Stimulated activated CD4-positive, alpha-beta T cell treated with anti-CD3 and anti-CD28 coated beads, Interleukin-15, amount 100 ng/mL, for 24 hours (primary cell): Measurements from ENCODE around the gene MS4A1.
A peak's percentile ranks its signal among the peaks of the same experiment; 100 is the strongest.
"Not testable (repeated sequence)": the region's sequence is repeated elsewhere in the genome, so short reads cannot be mapped to it uniquely, and the experiment has no call there.

ENCODE experiments used
- DNase-seq: peaks from one replicate; pipeline ENCODE4 v3.0.0-alpha.2; 2020

The MS4A1 gene

DNA sequence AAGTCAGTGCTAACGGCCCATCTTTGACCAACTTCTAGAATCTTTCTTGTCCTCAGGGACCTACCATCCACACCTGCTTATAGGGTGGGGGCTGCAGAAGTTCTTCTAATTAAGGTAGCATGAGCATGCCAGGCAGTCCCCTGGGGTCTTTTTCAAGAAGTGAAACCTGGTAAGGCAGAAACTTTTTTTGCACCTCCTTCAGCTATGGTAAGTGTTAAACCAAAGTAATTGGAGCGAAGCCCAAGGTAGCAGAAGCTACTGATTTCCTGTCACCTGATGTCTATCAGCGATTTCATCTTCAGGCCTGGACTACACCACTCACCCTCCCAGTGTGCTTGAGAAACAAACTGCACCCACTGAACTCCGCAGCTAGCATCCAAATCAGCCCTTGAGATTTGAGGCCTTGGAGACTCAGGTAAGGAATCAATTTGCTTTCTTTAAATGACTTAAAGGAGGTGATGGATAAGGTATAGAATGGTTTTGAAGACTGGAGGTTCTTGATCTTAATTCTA is at the start of gene MS4A1:
MS4A1 (plus strand) TSS at position 317 of the 512 bp plus-strand sequence. CDS start 6,528 bp downstream, outside the sequence.
- no peak for DNase-seq

- no peak for DNase-seq
These were observed 35.6 kb upstream of the MS4A1 start for GRCh38 chr11:60420015-60420414.

GRCh38 chr11:60422609-60423008 is 33.0 kb upstream of the MS4A1 start:
- no peak for DNase-seq

DNA sequence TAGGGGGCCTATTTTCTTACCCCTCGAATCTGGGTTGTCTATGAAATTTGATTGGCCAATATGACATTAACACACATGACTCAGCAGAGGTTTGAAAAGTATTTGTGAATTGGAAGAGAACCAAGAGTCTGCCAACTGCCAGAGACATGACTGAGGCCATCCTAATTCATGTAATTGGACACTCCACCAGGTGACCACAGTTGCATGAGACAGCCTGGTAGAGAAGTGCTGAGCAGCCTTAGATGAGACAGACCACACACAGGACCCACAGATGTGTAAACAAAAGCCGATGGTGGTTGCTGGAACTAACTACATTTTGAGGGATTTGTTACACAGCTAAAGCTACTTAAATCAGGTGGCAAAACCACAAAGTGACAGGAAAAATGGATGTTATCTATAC is 27.1 kb upstream of the MS4A1 start:
- no peak for DNase-seq

DNA sequence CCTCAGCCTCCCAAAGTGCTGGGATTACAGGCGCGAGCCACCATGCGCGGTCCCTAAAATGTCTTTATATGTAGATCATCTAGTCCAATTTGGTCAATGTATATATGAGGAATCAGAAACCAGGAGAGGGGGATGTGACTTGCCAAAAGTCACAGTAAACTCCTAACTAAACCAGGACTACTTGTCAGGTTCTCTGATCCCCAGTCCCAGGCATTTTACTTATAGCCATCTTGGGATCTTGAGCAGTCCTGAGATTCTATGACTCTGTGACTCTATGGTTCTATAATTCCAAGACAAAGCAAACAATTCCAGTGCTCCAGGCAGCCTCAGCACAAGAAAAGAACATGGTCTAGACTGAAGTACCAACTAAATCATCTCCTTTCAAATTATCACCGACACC is 26.4 kb upstream of the MS4A1 start, which contains the start of gene MS4A5:
MS4A5 (plus strand) TSS at position 301 of the 400 bp plus-strand sequence. CDS start 103 bp downstream, outside the sequence.
- DNase-seq = no peak

DNA sequence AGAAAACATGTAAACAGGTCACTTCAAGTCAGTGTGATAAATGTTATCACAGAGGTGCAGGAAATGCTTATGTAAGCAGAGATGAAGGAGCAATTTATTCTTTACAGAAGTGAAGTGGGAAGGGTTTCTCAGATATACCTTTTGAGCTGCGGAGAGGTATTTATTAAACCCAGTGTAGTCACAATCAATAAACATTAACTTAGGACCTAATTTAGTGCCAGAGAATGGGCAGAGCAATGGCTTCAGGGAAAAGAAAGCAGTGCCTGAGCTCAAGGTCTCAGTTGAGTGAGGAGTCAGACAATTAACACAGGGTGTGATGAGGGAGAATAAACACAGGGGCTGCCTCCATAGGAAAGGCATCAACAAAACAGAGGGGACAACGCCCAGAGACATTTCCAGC is 24.4 kb upstream of the MS4A1 start:
- no peak for DNase-seq

DNA sequence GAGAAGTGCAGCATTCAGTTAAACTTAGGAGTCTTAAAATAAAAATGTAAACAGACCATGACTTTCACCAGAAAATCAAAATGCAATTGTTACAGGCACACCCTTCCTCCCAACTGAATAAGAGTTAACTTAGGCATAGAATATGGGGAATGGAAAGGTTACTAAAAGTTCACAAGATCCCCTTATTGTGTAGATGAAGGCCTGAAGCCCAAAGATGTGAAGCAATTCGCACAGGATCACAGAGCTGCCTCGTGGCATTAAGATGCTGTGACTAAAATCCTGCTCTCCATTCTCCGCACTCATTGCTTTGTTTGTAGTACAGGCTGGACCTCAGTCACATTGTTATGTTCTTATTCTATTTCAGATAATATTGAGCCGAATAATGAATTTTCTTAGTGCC is 22.2 kb upstream of the MS4A1 start:
- no peak for DNase-seq

DNA sequence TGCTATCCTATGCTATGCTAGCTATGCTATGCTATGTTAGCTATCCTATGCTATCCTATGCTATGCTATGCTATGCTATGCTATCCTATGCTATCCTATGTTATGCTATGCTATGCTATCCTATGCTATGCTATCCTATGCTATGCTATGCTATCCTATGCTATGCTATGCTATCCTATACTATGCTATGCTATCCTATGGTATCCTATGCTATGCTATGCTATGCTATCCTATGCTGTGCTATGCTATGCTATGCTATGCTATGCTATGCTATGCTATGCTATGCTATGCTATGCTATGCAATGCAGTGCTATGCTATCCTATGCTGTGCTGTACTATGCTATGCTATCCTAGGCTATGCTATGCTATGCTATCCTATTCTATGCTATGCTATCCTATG is 8.6 kb upstream of the MS4A1 start:
- DNase-seq = no peak

GRCh38 chr11:60447846-60448245 is 7.8 kb upstream of the MS4A1 start:
- DNase-seq = no peak

DNA sequence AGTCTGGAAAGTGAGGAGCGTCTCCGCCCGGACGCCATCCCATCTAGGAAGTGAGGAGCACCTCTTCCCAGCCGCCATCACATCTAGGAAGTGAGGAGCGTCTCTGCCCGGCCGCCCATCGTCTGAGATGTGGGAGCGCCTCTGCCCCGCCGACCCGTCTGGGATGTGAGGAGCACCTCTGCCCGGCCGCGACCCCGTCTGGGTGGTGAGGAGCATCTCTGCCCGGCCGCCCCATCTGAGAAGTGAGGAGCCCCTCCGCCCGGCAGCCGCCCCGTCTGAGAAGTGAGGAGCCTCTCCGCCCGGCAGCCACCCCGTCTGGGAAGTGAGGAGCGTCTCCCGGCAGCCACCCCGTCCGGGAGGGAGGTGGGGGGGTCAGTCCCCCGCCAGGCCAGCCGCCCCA is 4.5 kb upstream of the MS4A1 start:
- DNase-seq = not testable (repeated sequence)

DNA sequence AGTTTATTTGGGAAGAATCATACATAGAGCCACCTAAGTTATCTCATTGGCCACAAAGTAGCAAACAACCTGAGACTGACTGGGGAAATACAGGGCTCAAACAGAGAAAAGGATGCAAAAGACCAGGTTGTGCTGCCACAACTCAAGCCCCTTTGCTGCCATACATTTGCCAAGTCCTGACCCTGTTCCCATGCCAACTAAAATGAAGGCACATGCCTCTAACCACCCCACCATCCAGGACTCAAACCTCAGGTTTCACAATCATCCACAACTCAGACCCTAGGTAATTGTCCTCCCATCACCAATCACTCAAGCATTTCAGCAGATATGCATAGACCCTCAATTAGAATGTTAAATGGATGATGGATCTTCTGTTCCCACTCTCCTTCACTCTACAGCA is 1.4 kb upstream of the MS4A1 start:
- DNase-seq = no peak

DNA sequence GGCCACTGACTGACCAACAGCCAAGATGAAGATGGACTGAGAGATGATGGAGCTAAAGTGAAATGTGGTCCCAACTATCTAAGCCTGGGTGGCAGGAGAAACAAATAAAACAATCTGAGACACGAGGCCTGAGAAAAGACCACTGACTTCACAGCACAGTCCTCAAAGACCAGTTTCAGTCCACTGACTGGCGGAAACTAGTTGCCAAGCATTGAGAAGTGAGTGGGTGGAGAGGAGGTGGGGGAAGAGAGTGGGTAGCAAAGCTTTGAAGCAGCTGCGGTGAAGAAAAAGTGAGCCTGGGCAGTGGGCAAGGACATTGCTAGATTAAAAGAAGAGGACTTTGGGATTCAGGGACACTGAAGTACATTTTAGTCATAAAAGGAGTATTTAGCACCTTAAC is 1.9 kb downstream of the MS4A1 start:
- DNase-seq = no peak

- no peak for DNase-seq
These were observed 3.7 kb downstream of the MS4A1 start for GRCh38 chr11:60459345-60459744.

- DNase-seq = no peak
These were observed 13.2 kb downstream of the MS4A1 start for GRCh38 chr11:60468829-60469228.

DNA sequence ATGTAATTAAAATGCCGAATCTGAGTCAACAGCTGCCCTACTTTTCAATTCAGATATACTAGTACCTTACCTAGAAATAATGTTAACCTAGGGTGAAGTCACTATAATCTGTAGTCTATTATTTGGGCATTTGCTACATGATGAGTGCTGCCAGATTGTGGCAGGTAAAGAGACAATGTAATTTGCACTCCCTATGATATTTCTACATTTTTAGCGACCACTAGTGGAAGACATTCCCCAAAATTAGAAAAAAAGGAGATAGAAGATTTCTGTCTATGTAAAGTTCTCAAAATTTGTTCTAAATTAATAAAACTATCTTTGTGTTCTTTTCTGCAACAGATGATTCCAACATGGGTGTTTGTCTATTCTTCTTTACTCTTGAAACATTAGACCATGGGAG is 14.1 kb downstream of the MS4A1 start:
- no peak for DNase-seq

- no peak for DNase-seq
These were observed 21.4 kb downstream of the MS4A1 start for GRCh38 chr11:60477035-60477445.

- no peak for DNase-seq
These were observed 26.7 kb downstream of the MS4A1 start for GRCh38 chr11:60482361-60482760.

DNA sequence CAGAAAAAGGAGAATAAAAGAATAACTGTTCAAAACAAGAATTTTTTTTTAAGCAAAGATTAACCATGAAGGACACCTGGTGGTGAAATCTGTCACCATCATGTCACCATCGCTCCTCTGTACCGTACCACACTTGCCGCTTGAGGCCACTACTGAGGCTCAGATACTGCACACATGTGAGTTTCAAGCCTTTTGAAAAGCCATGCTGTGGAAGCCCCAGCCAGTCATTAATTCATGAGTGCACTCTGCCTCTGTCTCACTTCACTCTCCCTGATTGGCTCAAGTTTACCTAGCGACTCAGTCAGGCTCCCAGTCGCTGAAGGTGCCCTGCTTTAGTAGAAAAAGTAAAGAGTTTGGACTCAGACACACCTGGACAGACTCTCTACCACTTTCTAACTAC is 30.3 kb downstream of the MS4A1 start:
- DNase-seq = peak; percentile 23

GRCh38 chr11:60492488-60493009 is 36.9 kb downstream of the MS4A1 start, which contains the start of gene MS4A12:
Gene MS4A12 (plus strand): TSS chr11:60492778. CDS start chr11:60497319, 4,541 bp downstream.
- DNase-seq = no peak

DNA sequence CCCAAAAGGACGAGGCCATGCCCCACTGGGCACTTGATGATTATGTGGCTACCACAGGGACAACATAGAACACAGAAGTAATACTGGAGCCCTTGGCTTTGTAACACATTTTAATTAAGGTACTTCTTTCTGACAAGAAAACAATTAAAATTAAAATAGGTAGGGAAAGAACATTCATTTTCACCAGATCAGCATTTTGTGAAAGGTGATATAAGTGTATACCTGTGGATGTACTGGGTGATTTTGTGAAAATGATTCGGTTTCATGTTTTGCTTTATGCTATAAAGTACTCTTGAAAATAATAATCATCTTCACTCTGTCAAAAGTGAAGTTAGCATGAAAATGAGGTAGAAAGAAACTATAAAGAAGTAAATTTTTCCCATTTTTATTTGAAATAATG is 37.8 kb downstream of the MS4A1 start:
- no peak for DNase-seq

DNA sequence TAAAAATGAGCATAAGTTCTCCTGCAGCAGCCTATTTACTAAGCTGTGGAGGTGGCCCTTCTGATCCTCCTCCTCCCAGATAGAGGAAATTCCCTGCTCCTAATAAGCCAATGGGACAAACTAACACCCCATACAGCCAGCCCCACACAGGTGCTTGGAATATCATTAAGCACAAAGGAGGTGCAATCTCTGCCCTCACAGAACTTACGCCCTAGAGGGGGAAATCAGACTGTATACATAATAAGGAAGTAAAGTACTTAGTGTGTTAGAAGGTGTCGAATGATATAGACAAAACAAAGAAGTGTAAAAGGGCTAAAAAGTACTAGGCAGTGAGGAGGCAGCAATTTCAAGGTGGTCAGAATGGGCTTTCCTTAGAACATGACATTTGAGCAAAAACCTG is 42.8 kb downstream of the MS4A1 start:
- DNase-seq = no peak

GRCh38 chr11:60498853-60499252 is 43.2 kb downstream of the MS4A1 start:
- peak; percentile 9 for DNase-seq

DNA sequence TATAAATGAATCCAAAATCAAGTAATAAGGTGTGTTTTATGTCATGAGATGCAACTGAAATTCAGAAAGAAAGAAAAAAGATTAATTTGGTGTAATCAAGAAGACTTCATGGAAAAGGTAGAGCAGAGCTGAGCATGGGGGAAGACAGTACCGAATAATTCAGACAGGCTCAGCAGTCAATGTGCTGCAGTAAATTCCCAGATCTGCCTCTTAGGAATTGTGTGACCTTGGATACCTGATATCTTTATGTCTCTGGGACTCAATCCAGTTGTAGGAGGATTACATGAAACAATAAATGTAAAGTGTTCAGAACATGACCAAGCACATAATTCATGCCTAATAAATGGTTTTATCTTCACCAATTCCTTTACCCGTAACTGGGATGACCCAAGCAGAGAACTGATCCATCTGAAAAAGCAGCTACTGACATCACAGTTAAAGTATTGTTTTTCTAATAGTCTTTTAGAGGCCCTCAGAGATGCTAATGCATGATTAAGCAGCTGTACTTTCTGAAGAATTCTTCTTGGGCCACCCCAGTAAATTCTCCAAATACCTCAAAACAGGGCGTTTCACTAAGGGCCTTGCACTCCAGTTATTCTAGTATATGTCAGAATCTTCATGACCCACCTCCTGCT is 44.7 kb downstream of the MS4A1 start:
- no peak for DNase-seq

GRCh38 chr11:60502221-60502775 is 46.7 kb downstream of the MS4A1 start:
- DNase-seq = no peak
